Measurements from ENCODE around the gene SCRG1. TPM values are rescaled to one million over a fixed set of nuclear protein-coding genes. Genes with fewer than 3 reads are reported as not detected.

The SCRG1 gene
- total and polyA plus RNA-seq, 2 experiments from 2014 or later: 0.12 to 1.9 TPM

GRCh38 chr4:173362666-173363065, 36.2 kb downstream of the SCRG1 start:
- no peaks in the 10 kb centered on the region for H3K36me3 ChIP-seq
- H3K27ac ChIP-seq: no peak overlapping the region
- no peak overlapping the region for H3K4me3 ChIP-seq
- no peaks in the 10 kb centered on the region for H3K27me3 ChIP-seq
- TF ChIP-seq, protein P1, sequence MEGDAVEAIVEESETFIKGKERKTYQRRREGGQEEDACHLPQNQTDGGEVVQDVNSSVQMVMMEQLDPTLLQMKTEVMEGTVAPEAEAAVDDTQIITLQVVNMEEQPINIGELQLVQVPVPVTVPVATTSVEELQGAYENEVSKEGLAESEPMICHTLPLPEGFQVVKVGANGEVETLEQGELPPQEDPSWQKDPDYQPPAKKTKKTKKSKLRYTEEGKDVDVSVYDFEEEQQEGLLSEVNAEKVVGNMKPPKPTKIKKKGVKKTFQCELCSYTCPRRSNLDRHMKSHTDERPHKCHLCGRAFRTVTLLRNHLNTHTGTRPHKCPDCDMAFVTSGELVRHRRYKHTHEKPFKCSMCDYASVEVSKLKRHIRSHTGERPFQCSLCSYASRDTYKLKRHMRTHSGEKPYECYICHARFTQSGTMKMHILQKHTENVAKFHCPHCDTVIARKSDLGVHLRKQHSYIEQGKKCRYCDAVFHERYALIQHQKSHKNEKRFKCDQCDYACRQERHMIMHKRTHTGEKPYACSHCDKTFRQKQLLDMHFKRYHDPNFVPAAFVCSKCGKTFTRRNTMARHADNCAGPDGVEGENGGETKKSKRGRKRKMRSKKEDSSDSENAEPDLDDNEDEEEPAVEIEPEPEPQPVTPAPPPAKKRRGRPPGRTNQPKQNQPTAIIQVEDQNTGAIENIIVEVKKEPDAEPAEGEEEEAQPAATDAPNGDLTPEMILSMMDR (IDR thresholded peaks at IDR 0.05; ENCODE audit: low read depth, low read length): no peak
- no peak for DNase-seq (ENCODE audit: low read depth in 1 of 2, low spot score in 1 of 2)
- H3K4me1 ChIP-seq (ENCODE audit: low read depth): no peaks in the 10 kb centered on the region
- H3K9me3 ChIP-seq (ENCODE audit: low read depth): no peaks in the 10 kb centered on the region

GRCh38 chr4:173360587-173361221, 38.2 kb downstream of the SCRG1 start:
- Histone ChIP-seq H3K9me3 (ENCODE audit: low read depth) (no peaks in the 10 kb centered on the region), H3K27ac (no peak overlapping the region), H3K36me3 (no peaks in the 10 kb centered on the region), H3K4me3 (no peak overlapping the region), H3K27me3 (no peaks in the 10 kb centered on the region), H3K4me1 (ENCODE audit: low read depth) (no peaks in the 10 kb centered on the region)
- TF ChIP-seq, protein P1 (IDR thresholded peaks at IDR 0.05; ENCODE audit: low read depth, low read length): peak; percentile 48
- peak; percentile 13 to 39 for DNase-seq (ENCODE audit: low read depth in 1 of 2, low spot score in 1 of 2)

- Histone ChIP-seq H3K36me3 (no peaks in the 10 kb centered on the region), H3K4me3 (no peak overlapping the region), H3K9me3 (ENCODE audit: low read depth) (no peaks in the 10 kb centered on the region), H3K27me3 (no peaks in the 10 kb centered on the region), H3K4me1 (ENCODE audit: low read depth) (no peaks in the 10 kb centered on the region), H3K27ac (no peak overlapping the region)
- DNase-seq (ENCODE audit: low read depth in 1 of 2, low spot score in 1 of 2): no peak
- TF ChIP-seq, protein P1 (IDR thresholded peaks at IDR 0.05; ENCODE audit: low read depth, low read length): no peak
Measured at GRCh38 chr4:173357939-173358338, 41.0 kb downstream of the SCRG1 start.

- H3K36me3 ChIP-seq: no peaks in the 10 kb centered on the region
- TF ChIP-seq, protein P1 (IDR thresholded peaks at IDR 0.05; ENCODE audit: low read depth, low read length): no peak
- H3K27ac ChIP-seq: no peak overlapping the region
- H3K9me3 ChIP-seq (ENCODE audit: low read depth): no peaks in the 10 kb centered on the region
- DNase-seq (ENCODE audit: low read depth in 1 of 2, low spot score in 1 of 2): no peak
- no peak overlapping the region for H3K4me3 ChIP-seq
- H3K4me1 ChIP-seq (ENCODE audit: low read depth): peaks cover 23% of the 10 kb centered on the region
- H3K27me3 ChIP-seq: no peaks in the 10 kb centered on the region
Measured at GRCh38 chr4:173347467-173347866, 51.4 kb downstream of the SCRG1 start.

DNA sequence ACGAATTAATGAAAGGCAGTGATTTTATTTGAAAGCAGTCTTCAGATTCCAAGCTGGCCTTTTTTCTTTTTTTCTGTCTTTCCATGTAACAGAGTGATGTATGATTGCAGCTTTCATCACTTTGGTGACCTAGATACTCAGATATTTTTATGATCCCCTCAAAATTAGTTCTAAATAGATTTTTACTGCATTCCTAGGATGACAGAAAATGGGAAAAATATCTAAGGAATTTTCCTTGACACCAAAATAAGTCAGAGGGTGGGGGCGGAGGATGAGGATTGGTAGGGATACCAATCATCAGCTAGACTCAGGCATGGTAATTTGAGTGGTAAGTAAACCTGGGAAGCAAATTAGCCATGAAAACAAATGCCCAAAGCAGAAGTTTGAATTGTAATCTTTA, 52.8 kb downstream of the SCRG1 start:
- H3K27me3 ChIP-seq: no peaks in the 10 kb centered on the region
- no peaks in the 10 kb centered on the region for H3K36me3 ChIP-seq
- DNase-seq (ENCODE audit: low read depth in 1 of 2, low spot score in 1 of 2): peak in 1 of 2 donors; percentile 26
- TF ChIP-seq, protein P1 (IDR thresholded peaks at IDR 0.05; ENCODE audit: low read depth, low read length): no peak
- no peak overlapping the region for H3K4me3 ChIP-seq
- H3K9me3 ChIP-seq (ENCODE audit: low read depth): no peaks in the 10 kb centered on the region
- peaks cover 23% of the 10 kb centered on the region for H3K4me1 ChIP-seq (ENCODE audit: low read depth)
- H3K27ac ChIP-seq: no peak overlapping the region

Data from cardiac muscle cell (in vitro differentiated cells and primary cell).